Measurements from ENCODE around the gene GASK1B. TPM values are rescaled to one million over a fixed set of nuclear protein-coding genes. Genes with fewer than 3 reads are reported as not detected.

The GASK1B gene
- total and polyA plus RNA-seq, 2 of the 4 experiments (the other 2 are of a cell fraction): 4.1 to 5.4 TPM

DNA sequence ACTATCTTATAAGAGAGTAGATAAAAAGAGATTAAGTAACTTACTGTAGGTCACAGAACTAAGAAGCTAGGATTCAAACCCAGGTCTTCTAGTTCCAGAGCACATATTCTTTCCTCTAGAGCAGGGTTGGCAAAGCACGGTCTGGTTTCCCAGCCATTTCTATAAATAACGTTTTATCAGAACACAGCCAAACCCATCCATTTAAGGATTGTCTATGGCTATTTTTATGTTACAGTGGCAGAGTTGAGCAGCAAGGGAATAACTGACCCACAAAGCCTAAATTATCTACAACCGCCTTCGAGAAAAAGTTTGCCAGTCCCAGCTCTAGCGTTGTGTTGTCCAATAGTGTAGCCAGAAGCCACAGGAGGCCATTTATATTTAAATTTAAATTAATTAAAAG is 44.9 kb upstream of the GASK1B start:
- Histone ChIP-seq H3K79me1 (ENCODE audit: low read depth in 1 of 2, low read length in 2 of 2) (no peaks in the 10 kb centered on the region), H2BK5ac (ENCODE audit: low read depth, low read length, poor library complexity, severe bottlenecking) (no peak overlapping the region), H3K4me2 (ENCODE audit: low read depth, low read length) (no peak overlapping the region), H3K36me3 (ENCODE audit: control insufficient read depth, insufficient read depth, low read length) (no peaks in the 10 kb centered on the region), H2AFZ (replicated peaks; ENCODE audit: low read length, poor library complexity) (no peak overlapping the region), H2BK15ac (ENCODE audit: low read depth, low read length) (no peak overlapping the region), H2BK120ac (ENCODE audit: low read depth, low read length) (no peak overlapping the region), H3K56ac (ENCODE audit: extremely low read depth, insufficient read depth, low read length) (no peak overlapping the region), H3K4ac (ENCODE audit: low read depth, low read length) (no peak overlapping the region), H3K9me3 (ENCODE audit: control insufficient read depth, insufficient read depth, low read length) (no peaks in the 10 kb centered on the region), H3K23ac (ENCODE audit: low read depth, low read length) (no peak overlapping the region), H3K14ac (replicated peaks; ENCODE audit: low read depth, low read length) (no peak overlapping the region), H2BK20ac (ENCODE audit: low read depth, low read length) (no peak overlapping the region), H4K8ac (ENCODE audit: low read depth in 2 of 2, low read length in 2 of 2) (no peak overlapping the region), H3K18ac (ENCODE audit: low read depth, low read length) (no peak overlapping the region), H3K27me3 (ENCODE audit: control insufficient read depth, insufficient read depth, low read length) (peaks cover 1% of the 10 kb centered on the region; the same call in 1 of the 2 replicates), H3K9ac (ENCODE audit: low read depth, low read length) (no peak overlapping the region), H4K91ac (ENCODE audit: insufficient read depth, low read depth, low read length) (no peak overlapping the region), H4K5ac (ENCODE audit: low read depth, low read length) (no peak overlapping the region), H2AK9ac (replicated peaks; ENCODE audit: low read depth, low read length, poor library complexity) (no peak overlapping the region), H3K4me1 (ENCODE audit: control insufficient read depth, insufficient read depth, low read length) (no peaks in the 10 kb centered on the region), H4K20me1 (ENCODE audit: insufficient read depth, low read length) (no peaks in the 10 kb centered on the region), H2AK5ac (ENCODE audit: low read depth, low read length) (no peak overlapping the region), H3K27ac (ENCODE audit: insufficient read depth, low read length) (no peak overlapping the region), H3K4me3 (ENCODE audit: insufficient read depth, low read depth, low read length) (no peak overlapping the region), H3K9me1 (ENCODE audit: insufficient read depth, low read length) (no peaks in the 10 kb centered on the region)
- TF ChIP-seq FOS (IDR thresholded peaks at IDR 0.05; ENCODE audit: low read depth, low read length) (no peak), RCOR1 (IDR thresholded peaks at IDR 0.05; ENCODE audit: insufficient replicate concordance, low read length) (no peak), NFE2L2 (IDR thresholded peaks at IDR 0.05; ENCODE audit: low read depth, low read length) (no peak), RFX5 (IDR thresholded peaks at IDR 0.05; ENCODE audit: low read depth, low read length) (no peak), CHD1 (IDR thresholded peaks at IDR 0.05; ENCODE audit: low read depth, low read length) (no peak), MXI1 (IDR thresholded peaks at IDR 0.05; ENCODE audit: borderline replicate concordance, low read depth, low read length) (no peak), BHLHE40 (IDR thresholded peaks at IDR 0.05; ENCODE audit: low read depth, low read length) (no peak), CEBPB (IDR thresholded peaks at IDR 0.05; ENCODE audit: low read depth, low read length) (no peak), POLR2A (IDR thresholded peaks at IDR 0.05; ENCODE audit: low read depth, low read length) (no peak), RAD21 (IDR thresholded peaks at IDR 0.05; ENCODE audit: low read length) (no peak), MAZ (IDR thresholded peaks at IDR 0.05; ENCODE audit: borderline replicate concordance, low read depth, low read length) (no peak), MAFK (IDR thresholded peaks at IDR 0.05; ENCODE audit: low read depth, low read length) (no peak), SMC3 (IDR thresholded peaks at IDR 0.05; ENCODE audit: low read depth, low read length) (no peak)
- TF ChIP-seq, protein P1, sequence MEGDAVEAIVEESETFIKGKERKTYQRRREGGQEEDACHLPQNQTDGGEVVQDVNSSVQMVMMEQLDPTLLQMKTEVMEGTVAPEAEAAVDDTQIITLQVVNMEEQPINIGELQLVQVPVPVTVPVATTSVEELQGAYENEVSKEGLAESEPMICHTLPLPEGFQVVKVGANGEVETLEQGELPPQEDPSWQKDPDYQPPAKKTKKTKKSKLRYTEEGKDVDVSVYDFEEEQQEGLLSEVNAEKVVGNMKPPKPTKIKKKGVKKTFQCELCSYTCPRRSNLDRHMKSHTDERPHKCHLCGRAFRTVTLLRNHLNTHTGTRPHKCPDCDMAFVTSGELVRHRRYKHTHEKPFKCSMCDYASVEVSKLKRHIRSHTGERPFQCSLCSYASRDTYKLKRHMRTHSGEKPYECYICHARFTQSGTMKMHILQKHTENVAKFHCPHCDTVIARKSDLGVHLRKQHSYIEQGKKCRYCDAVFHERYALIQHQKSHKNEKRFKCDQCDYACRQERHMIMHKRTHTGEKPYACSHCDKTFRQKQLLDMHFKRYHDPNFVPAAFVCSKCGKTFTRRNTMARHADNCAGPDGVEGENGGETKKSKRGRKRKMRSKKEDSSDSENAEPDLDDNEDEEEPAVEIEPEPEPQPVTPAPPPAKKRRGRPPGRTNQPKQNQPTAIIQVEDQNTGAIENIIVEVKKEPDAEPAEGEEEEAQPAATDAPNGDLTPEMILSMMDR (conservative IDR thresholded peaks at IDR 0.05; ENCODE audit: low read depth, low read length): no peak
- TF ChIP-seq, protein P2, sequence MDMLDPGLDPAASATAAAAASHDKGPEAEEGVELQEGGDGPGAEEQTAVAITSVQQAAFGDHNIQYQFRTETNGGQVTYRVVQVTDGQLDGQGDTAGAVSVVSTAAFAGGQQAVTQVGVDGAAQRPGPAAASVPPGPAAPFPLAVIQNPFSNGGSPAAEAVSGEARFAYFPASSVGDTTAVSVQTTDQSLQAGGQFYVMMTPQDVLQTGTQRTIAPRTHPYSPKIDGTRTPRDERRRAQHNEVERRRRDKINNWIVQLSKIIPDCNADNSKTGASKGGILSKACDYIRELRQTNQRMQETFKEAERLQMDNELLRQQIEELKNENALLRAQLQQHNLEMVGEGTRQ (IDR thresholded peaks at IDR 0.05; ENCODE audit: low read depth, low read length): no peak
- TF ChIP-seq, protein P3, sequence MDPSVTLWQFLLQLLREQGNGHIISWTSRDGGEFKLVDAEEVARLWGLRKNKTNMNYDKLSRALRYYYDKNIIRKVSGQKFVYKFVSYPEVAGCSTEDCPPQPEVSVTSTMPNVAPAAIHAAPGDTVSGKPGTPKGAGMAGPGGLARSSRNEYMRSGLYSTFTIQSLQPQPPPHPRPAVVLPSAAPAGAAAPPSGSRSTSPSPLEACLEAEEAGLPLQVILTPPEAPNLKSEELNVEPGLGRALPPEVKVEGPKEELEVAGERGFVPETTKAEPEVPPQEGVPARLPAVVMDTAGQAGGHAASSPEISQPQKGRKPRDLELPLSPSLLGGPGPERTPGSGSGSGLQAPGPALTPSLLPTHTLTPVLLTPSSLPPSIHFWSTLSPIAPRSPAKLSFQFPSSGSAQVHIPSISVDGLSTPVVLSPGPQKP (IDR thresholded peaks at IDR 0.05; ENCODE audit: borderline replicate concordance, low read depth, low read length): no peak
- no TSS peak for BruUV-seq (replicated peaks)
- intact Hi-C loops (cut with micrococcal nuclease) (no loop called here), dilution Hi-C loops (cut with HindIII; ENCODE audit: low sequenced_read_pairs, unreplicated experiment) (no loop called here), in situ Hi-C loops (cut with MboI; ENCODE audit: low sequenced_read_pairs) (no loop called here)
- DNase-seq (no peak), ATAC-seq (ENCODE audit: low read depth) (no peak)
- no CpG with 5 or more reads among the region's 5 CpGs for WGBS, 2 experiments (ENCODE audit: extremely low coverage in 2 of 2, insufficient read length in 1 of 2)
- ChIA-PET CTCF (no interaction called here), POLR2A (ENCODE audit: unreplicated experiment) (no interaction called here)
